ENCODE results near the gene HIVEP3.

HIVEP3 gene

GRCh38 chr1:41576620-41577019 lies 342.1 kb downstream of the HIVEP3 start:
- TF ChIP-seq, protein P1, sequence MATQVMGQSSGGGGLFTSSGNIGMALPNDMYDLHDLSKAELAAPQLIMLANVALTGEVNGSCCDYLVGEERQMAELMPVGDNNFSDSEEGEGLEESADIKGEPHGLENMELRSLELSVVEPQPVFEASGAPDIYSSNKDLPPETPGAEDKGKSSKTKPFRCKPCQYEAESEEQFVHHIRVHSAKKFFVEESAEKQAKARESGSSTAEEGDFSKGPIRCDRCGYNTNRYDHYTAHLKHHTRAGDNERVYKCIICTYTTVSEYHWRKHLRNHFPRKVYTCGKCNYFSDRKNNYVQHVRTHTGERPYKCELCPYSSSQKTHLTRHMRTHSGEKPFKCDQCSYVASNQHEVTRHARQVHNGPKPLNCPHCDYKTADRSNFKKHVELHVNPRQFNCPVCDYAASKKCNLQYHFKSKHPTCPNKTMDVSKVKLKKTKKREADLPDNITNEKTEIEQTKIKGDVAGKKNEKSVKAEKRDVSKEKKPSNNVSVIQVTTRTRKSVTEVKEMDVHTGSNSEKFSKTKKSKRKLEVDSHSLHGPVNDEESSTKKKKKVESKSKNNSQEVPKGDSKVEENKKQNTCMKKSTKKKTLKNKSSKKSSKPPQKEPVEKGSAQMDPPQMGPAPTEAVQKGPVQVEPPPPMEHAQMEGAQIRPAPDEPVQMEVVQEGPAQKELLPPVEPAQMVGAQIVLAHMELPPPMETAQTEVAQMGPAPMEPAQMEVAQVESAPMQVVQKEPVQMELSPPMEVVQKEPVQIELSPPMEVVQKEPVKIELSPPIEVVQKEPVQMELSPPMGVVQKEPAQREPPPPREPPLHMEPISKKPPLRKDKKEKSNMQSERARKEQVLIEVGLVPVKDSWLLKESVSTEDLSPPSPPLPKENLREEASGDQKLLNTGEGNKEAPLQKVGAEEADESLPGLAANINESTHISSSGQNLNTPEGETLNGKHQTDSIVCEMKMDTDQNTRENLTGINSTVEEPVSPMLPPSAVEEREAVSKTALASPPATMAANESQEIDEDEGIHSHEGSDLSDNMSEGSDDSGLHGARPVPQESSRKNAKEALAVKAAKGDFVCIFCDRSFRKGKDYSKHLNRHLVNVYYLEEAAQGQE (IDR thresholded peaks at IDR 0.05; ENCODE audit: insufficient read depth in 1 of 2, low read depth in 2 of 2, low read length in 2 of 2): no peak
- TF ChIP-seq POLR2AphosphoS5 (IDR thresholded peaks at IDR 0.05; ENCODE audit: low read depth, low read length) (no peak), SIN3A (IDR thresholded peaks at IDR 0.05; ENCODE audit: borderline replicate concordance, insufficient read depth, low read length) (no peak), FOXP2 (optimal IDR thresholded peaks at IDR 0.05; ENCODE audit: borderline replicate concordance, extremely low read depth, extremely low read length, insufficient read depth) (no peak)

- TF ChIP-seq TAF1 (IDR thresholded peaks at IDR 0.05; ENCODE audit: borderline replicate concordance, insufficient read depth, low read length) (no peak), FOXP2 (optimal IDR thresholded peaks at IDR 0.05; ENCODE audit: borderline replicate concordance, extremely low read depth, extremely low read length, insufficient read depth) (no peak), POLR2AphosphoS5 (IDR thresholded peaks at IDR 0.05; ENCODE audit: low read depth, low read length) (no peak), SIN3A (IDR thresholded peaks at IDR 0.05; ENCODE audit: borderline replicate concordance, insufficient read depth, low read length) (no peak)
- TF ChIP-seq, protein P1 (IDR thresholded peaks at IDR 0.05; ENCODE audit: insufficient read depth in 1 of 2, low read depth in 2 of 2, low read length in 2 of 2): no peak
Measured at GRCh38 chr1:41576206-41576605, 342.5 kb downstream of the HIVEP3 start.

DNA sequence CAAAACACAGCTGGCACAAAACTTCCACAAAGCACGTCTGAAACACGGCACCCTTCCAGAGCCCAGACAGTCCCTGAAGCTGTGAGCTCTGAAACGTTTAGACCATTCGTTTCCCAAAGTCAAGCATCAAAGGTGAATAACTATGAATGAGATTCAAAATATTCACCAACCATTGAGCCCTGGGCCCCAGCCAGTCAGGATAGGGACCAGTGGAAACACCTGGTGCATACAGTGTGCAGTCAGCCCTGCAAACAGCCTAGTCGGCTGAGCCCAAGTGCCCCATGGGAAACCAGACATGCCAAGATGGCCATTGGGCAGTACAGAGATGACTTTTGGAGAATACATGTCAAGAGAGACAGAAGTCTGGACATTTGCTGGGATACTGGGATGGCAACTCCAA lies 343.9 kb downstream of the HIVEP3 start:
- TF ChIP-seq POLR2AphosphoS5 (IDR thresholded peaks at IDR 0.05; ENCODE audit: low read depth, low read length) (no peak), TAF1 (IDR thresholded peaks at IDR 0.05; ENCODE audit: borderline replicate concordance, insufficient read depth, low read length) (no peak), FOXP2 (optimal IDR thresholded peaks at IDR 0.05; ENCODE audit: borderline replicate concordance, extremely low read depth, extremely low read length, insufficient read depth) (no peak), SIN3A (IDR thresholded peaks at IDR 0.05; ENCODE audit: borderline replicate concordance, insufficient read depth, low read length) (no peak)
- TF ChIP-seq, protein P1 (IDR thresholded peaks at IDR 0.05; ENCODE audit: insufficient read depth in 1 of 2, low read depth in 2 of 2, low read length in 2 of 2): no peak

DNA sequence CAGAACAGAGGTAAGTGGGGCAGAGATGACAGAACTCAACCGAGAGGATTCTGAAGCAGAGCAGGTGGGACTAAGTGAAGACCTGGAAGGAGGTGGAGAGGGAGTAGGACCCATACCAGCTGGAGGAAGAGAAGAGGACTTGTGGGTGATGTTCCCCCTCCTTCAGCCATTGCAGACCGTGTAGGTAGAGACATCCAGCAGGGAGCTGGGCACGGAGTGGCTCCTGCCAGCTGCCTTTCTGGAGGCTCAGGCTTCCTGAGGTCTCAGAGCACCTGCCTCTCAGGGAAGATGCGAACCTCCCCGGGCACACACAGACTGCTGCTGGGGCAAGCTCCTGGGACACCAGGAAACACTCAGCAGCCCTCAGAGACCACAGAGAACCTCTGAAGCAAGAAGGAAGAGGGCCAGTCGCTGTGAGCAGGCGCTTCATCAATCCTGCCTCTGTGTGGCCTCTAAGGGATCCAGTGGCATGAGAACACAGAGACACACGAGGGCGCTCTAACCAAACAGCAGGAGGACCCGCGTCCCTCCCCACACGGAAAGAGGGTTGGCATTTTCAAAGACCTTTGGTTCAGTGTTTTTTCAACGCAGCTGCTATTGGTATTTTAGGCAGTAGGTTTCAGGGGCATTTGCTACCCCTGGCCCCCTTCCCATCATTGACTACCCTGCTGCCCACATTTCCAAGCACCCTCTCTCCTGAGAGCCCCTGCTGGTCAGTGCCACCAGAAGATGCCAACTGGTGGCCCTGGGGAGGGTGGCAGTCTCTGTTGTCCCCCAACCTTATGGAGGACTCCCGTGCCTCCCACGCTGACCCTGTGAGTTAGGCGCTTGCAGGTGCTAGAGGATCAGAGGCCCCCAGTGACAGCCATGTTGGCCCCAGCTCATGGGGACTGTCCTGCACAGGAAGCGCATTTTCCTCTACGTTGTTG lies 344.7 kb downstream of the HIVEP3 start:
- TF ChIP-seq TAF1 (IDR thresholded peaks at IDR 0.05; ENCODE audit: borderline replicate concordance, insufficient read depth, low read length) (no peak), POLR2AphosphoS5 (IDR thresholded peaks at IDR 0.05; ENCODE audit: low read depth, low read length) (no peak), SIN3A (IDR thresholded peaks at IDR 0.05; ENCODE audit: borderline replicate concordance, insufficient read depth, low read length) (no peak), FOXP2 (optimal IDR thresholded peaks at IDR 0.05; ENCODE audit: borderline replicate concordance, extremely low read depth, extremely low read length, insufficient read depth) (no peak)
- TF ChIP-seq, protein P1 (IDR thresholded peaks at IDR 0.05; ENCODE audit: insufficient read depth in 1 of 2, low read depth in 2 of 2, low read length in 2 of 2): no peak
